Measurements from ENCODE around the gene GLI3.
"Not testable (repeated sequence)": the region's sequence is repeated elsewhere in the genome, so short reads cannot be mapped to it uniquely, and the experiment has no call there.

The GLI3 gene

DNA sequence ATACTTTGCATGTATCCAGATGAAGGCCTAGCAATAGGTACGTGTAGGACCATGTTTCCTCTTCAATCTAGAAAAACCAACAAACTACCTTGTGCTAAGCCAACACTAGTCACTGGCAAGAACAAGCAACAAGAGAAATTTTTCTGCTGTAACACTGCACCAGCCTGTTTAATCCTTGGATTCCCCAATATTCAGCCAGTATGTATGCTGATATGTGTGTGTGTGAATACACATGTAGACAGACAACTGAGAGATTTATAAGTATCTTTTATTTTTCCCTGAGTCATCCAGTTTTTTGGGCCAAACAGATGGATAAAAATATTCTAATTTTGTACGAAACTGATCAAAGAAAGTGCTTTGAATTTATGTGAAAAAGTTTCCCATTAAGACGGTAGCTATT is 26.2 kb downstream of the GLI3 start:
- TF ChIP-seq, protein P1, sequence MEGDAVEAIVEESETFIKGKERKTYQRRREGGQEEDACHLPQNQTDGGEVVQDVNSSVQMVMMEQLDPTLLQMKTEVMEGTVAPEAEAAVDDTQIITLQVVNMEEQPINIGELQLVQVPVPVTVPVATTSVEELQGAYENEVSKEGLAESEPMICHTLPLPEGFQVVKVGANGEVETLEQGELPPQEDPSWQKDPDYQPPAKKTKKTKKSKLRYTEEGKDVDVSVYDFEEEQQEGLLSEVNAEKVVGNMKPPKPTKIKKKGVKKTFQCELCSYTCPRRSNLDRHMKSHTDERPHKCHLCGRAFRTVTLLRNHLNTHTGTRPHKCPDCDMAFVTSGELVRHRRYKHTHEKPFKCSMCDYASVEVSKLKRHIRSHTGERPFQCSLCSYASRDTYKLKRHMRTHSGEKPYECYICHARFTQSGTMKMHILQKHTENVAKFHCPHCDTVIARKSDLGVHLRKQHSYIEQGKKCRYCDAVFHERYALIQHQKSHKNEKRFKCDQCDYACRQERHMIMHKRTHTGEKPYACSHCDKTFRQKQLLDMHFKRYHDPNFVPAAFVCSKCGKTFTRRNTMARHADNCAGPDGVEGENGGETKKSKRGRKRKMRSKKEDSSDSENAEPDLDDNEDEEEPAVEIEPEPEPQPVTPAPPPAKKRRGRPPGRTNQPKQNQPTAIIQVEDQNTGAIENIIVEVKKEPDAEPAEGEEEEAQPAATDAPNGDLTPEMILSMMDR (conservative IDR thresholded peaks at IDR 0.05; ENCODE audit: low read length): no peak
- no peak for TF ChIP-seq EZH2phosphoT487 (IDR thresholded peaks at IDR 0.05; ENCODE audit: borderline replicate concordance)
- no peaks in the 10 kb centered on the region for H3K79me2 ChIP-seq (ENCODE audit: insufficient read depth, low read length)
- no peaks in the 10 kb centered on the region for H3F3A ChIP-seq (ENCODE audit: low read depth)
- no peaks in the 10 kb centered on the region for H3K9me2 ChIP-seq (replicated peaks; ENCODE audit: low read depth, low read length)
- no peaks in the 10 kb centered on the region for H3K4me1 ChIP-seq (ENCODE audit: insufficient read depth, low read length, poor library complexity, severe bottlenecking)
- no peaks in the 10 kb centered on the region for H4K20me1 ChIP-seq (ENCODE audit: insufficient read depth, low read length, poor library complexity, severe bottlenecking)
- no peak overlapping the region for H3K4me3 ChIP-seq (ENCODE audit: low read length, poor library complexity, severe bottlenecking)
- H3K4me2 ChIP-seq (ENCODE audit: low read depth, low read length, poor library complexity, severe bottlenecking): no peak overlapping the region
- no peak overlapping the region for H3K9ac ChIP-seq (ENCODE audit: low read depth, low read length, poor library complexity, severe bottlenecking)
- no peaks in the 10 kb centered on the region for H3K36me3 ChIP-seq (ENCODE audit: insufficient read depth, low read length)
- no peaks in the 10 kb centered on the region for H3K9me3 ChIP-seq (ENCODE audit: insufficient read depth, low read depth, low read length)
- H3K27me3 ChIP-seq (ENCODE audit: insufficient read depth, low read length, poor library complexity, severe bottlenecking): no peaks in the 10 kb centered on the region
- no peak overlapping the region for H2AFZ ChIP-seq (ENCODE audit: low read length)

DNA sequence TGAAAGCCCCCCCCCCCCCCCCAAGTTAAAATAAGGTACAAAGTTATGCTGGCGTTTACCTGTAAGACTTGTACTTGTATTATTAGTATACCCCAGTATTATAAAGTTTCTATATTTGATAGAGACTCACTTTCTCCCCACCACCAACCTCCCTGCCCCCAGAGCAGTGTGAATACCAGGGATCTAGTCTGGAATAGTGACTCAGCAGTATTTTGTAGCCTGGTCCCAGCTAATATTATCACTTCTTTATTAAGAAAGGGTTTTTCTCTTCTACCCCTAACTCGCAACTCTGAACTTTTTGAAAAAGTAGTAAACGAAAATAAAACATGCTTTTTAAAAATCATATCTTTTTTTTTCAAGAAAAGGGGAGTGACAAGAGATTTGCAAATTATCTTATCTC is 26.7 kb downstream of the GLI3 start:
- H3K4me2 ChIP-seq (ENCODE audit: low read depth, low read length, poor library complexity, severe bottlenecking): no peak overlapping the region
- H3K36me3 ChIP-seq (ENCODE audit: insufficient read depth, low read length): no peaks in the 10 kb centered on the region
- no peaks in the 10 kb centered on the region for H3K79me2 ChIP-seq (ENCODE audit: insufficient read depth, low read length)
- TF ChIP-seq, protein P1 (conservative IDR thresholded peaks at IDR 0.05; ENCODE audit: low read length): no peak
- no peak for TF ChIP-seq EZH2phosphoT487 (IDR thresholded peaks at IDR 0.05; ENCODE audit: borderline replicate concordance)
- H2AFZ ChIP-seq (ENCODE audit: low read length): no peak overlapping the region
- no peak overlapping the region for H3K9ac ChIP-seq (ENCODE audit: low read depth, low read length, poor library complexity, severe bottlenecking)
- no peaks in the 10 kb centered on the region for H3F3A ChIP-seq (ENCODE audit: low read depth)
- H3K4me1 ChIP-seq (ENCODE audit: insufficient read depth, low read length, poor library complexity, severe bottlenecking): no peaks in the 10 kb centered on the region
- H3K9me2 ChIP-seq (replicated peaks; ENCODE audit: low read depth, low read length): no peaks in the 10 kb centered on the region
- no peaks in the 10 kb centered on the region for H3K9me3 ChIP-seq (ENCODE audit: insufficient read depth, low read depth, low read length)
- H4K20me1 ChIP-seq (ENCODE audit: insufficient read depth, low read length, poor library complexity, severe bottlenecking): no peaks in the 10 kb centered on the region
- H3K27me3 ChIP-seq (ENCODE audit: insufficient read depth, low read length, poor library complexity, severe bottlenecking): no peaks in the 10 kb centered on the region
- H3K4me3 ChIP-seq (ENCODE audit: low read length, poor library complexity, severe bottlenecking): no peak overlapping the region

DNA sequence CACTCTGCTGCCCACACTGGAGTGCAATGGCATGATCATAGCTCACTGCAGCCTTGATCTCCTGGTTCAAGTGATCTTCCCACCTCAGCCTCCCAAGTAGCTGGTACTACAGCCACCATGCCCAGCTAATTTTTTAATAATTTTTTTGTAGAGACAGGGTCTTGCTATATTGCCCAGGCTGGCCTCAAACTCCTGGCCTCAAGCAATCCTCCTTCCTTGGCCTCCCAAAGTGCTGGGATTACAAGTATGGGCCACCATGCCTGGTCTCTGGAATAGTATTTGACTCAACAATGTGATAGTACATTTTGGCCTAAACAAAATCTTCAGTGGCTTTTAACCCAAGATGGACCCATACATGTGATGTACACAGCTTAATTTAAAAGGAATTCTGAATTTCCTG is 27.9 kb downstream of the GLI3 start:
- H3K79me2 ChIP-seq (ENCODE audit: insufficient read depth, low read length); H3K4me3 ChIP-seq (ENCODE audit: low read length, poor library complexity, severe bottlenecking); H3K36me3 ChIP-seq (ENCODE audit: insufficient read depth, low read length); H3K9ac ChIP-seq (ENCODE audit: low read depth, low read length, poor library complexity, severe bottlenecking); H2AFZ ChIP-seq (ENCODE audit: low read length); H3K9me3 ChIP-seq (ENCODE audit: insufficient read depth, low read depth, low read length); H3K27me3 ChIP-seq (ENCODE audit: insufficient read depth, low read length, poor library complexity, severe bottlenecking); H3F3A ChIP-seq (ENCODE audit: low read depth); H4K20me1 ChIP-seq (ENCODE audit: insufficient read depth, low read length, poor library complexity, severe bottlenecking); H3K4me1 ChIP-seq (ENCODE audit: insufficient read depth, low read length, poor library complexity, severe bottlenecking); H3K4me2 ChIP-seq (ENCODE audit: low read depth, low read length, poor library complexity, severe bottlenecking); H3K9me2 ChIP-seq (replicated peaks; ENCODE audit: low read depth, low read length): not testable (repeated sequence)

DNA sequence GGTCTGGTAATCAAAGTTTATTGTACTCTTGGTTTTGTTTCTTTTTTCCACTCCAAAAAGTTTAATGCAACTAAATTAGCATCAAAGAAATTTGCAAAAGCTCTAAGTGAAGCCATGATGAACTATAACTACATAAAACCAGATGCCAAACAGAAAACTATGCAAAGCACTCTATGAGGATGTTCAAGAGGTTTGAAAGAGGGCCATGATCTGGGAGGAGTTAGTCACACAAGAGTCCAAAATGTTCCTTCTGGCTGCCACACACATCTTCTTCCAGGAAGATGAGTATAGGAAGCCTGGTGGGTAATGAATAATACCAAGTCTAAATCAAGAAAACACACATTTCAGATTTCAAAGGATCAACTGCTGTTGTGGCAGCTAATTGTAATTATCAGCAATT is 28.4 kb downstream of the GLI3 start:
- Histone ChIP-seq H3K9me3 (ENCODE audit: insufficient read depth, low read depth, low read length) (no peaks in the 10 kb centered on the region), H3K4me3 (ENCODE audit: low read length, poor library complexity, severe bottlenecking) (no peak overlapping the region), H3K79me2 (ENCODE audit: insufficient read depth, low read length) (no peaks in the 10 kb centered on the region), H3K9me2 (replicated peaks; ENCODE audit: low read depth, low read length) (no peaks in the 10 kb centered on the region), H3K4me1 (ENCODE audit: insufficient read depth, low read length, poor library complexity, severe bottlenecking) (no peaks in the 10 kb centered on the region), H3K27me3 (ENCODE audit: insufficient read depth, low read length, poor library complexity, severe bottlenecking) (no peaks in the 10 kb centered on the region), H2AFZ (ENCODE audit: low read length) (no peak overlapping the region), H3K4me2 (ENCODE audit: low read depth, low read length, poor library complexity, severe bottlenecking) (no peak overlapping the region), H3K9ac (ENCODE audit: low read depth, low read length, poor library complexity, severe bottlenecking) (no peak overlapping the region), H4K20me1 (ENCODE audit: insufficient read depth, low read length, poor library complexity, severe bottlenecking) (no peaks in the 10 kb centered on the region), H3F3A (ENCODE audit: low read depth) (no peaks in the 10 kb centered on the region), H3K36me3 (ENCODE audit: insufficient read depth, low read length) (no peaks in the 10 kb centered on the region)
- TF ChIP-seq, protein P1 (conservative IDR thresholded peaks at IDR 0.05; ENCODE audit: low read length): no peak
- TF ChIP-seq EZH2phosphoT487 (IDR thresholded peaks at IDR 0.05; ENCODE audit: borderline replicate concordance): no peak

All from Loucy (cell line).